ENCODE results near the gene A3GALT2.

A3GALT2 gene

GRCh38 chr1:33320619-33321165, at the start of gene A3GALT2:
TSS of gene A3GALT2 (minus strand) at chr1:33321098. CDS start at chr1:33321098, 0 bp downstream.
- DNase-seq (ENCODE audit: low read depth), result no peak

- DNase-seq (ENCODE audit: low read depth), result no peak
Measured at GRCh38 chr1:33370301-33370700, 49.4 kb upstream of the A3GALT2 start.

GRCh38 chr1:33369764-33370163, 48.9 kb upstream of the A3GALT2 start:
- DNase-seq (ENCODE audit: low read depth), result no peak

GRCh38 chr1:33369081-33369480, 48.2 kb upstream of the A3GALT2 start:
- no peak for DNase-seq (ENCODE audit: low read depth)

- DNase-seq (ENCODE audit: low read depth), result no peak
Measured at GRCh38 chr1:33368431-33368830, 47.5 kb upstream of the A3GALT2 start.

- DNase-seq (ENCODE audit: low read depth), result peak; percentile 88
Measured at GRCh38 chr1:33367485-33368405, 46.8 kb upstream of the A3GALT2 start.

GRCh38 chr1:33366762-33367484, 46.0 kb upstream of the A3GALT2 start:
- DNase-seq (ENCODE audit: low read depth), result no peak

- no peak for DNase-seq (ENCODE audit: low read depth)
Measured at GRCh38 chr1:33365560-33365997, 44.7 kb upstream of the A3GALT2 start.

GRCh38 chr1:33364565-33364918, 43.6 kb upstream of the A3GALT2 start:
- DNase-seq (ENCODE audit: low read depth), result no peak

- DNase-seq (ENCODE audit: low read depth), result no peak
Measured at GRCh38 chr1:33363470-33363861, 42.6 kb upstream of the A3GALT2 start.

- DNase-seq (ENCODE audit: low read depth), result no peak
Measured at GRCh38 chr1:33363021-33363420, 42.1 kb upstream of the A3GALT2 start.

- no peak for DNase-seq (ENCODE audit: low read depth)
Measured at GRCh38 chr1:33361532-33362235, 40.8 kb upstream of the A3GALT2 start.

GRCh38 chr1:33360367-33360766, 39.5 kb upstream of the A3GALT2 start:
- DNase-seq (ENCODE audit: low read depth), result no peak

- no peak for DNase-seq (ENCODE audit: low read depth)
Measured at GRCh38 chr1:33359931-33360330, 39.0 kb upstream of the A3GALT2 start.

- no peak for DNase-seq (ENCODE audit: low read depth)
Measured at GRCh38 chr1:33358795-33359503, 38.1 kb upstream of the A3GALT2 start.

GRCh38 chr1:33358114-33358794, 37.4 kb upstream of the A3GALT2 start:
- no peak for DNase-seq (ENCODE audit: low read depth)

GRCh38 chr1:33357099-33357498, 36.2 kb upstream of the A3GALT2 start:
- no peak for DNase-seq (ENCODE audit: low read depth)

- no peak for DNase-seq (ENCODE audit: low read depth)
Measured at GRCh38 chr1:33354707-33355316, 33.9 kb upstream of the A3GALT2 start.

- DNase-seq (ENCODE audit: low read depth), result no peak
Measured at GRCh38 chr1:33353531-33353930, 32.6 kb upstream of the A3GALT2 start.

- DNase-seq (ENCODE audit: low read depth), result no peak
Measured at GRCh38 chr1:33351281-33351660, 30.4 kb upstream of the A3GALT2 start.

All from activated T-cell treated with anti-CD3 and anti-CD28 coated beads for 1 hour (primary cell).